ENCODE data around the gene KLHL13.

KLHL13 gene

GRCh38 chrX:117851025-117851424 is 265.6 kb downstream of the KLHL13 start:
- no peak for DNase-seq (ENCODE audit: low read depth in 2 of 2)
